HepG2 (cell line): ENCODE data around the gene ARMH1. TPM values are rescaled to one million over a fixed set of nuclear protein-coding genes. Genes with fewer than 3 reads are reported as not detected.

ENCODE experiments used
- ATAC-seq: fragments of 200-7000 bp; cut with Tn5 transposase; 3 replicates; pipeline ENCODE4 v1.9.1; 2020; ENCODE audit warnings: mild to moderate bottlenecking, moderate library complexity
- BruUV-seq: library from RNA; stranded (reverse); fragments of 400-500 nt; replicated peaks from 2 replicates; lab custom pipeline; 2021; lab: Mats Ljungman, UMichigan
- CTCF ChIA-PET: fragments of 300-600 bp; formaldehyde crosslinking; extraction: SDS; loops from one replicate; lab custom pipeline; 2021; ENCODE audit warnings: low total read pairs, inconsistent platforms, low intra/inter-chr PET ratio; lab: Yijun Ruan, JAX
- POLR2A ChIA-PET: fragments of 350-600 bp; sonication (Branson Sonifier 250); formaldehyde crosslinking; loops from one replicate; lab custom pipeline; 2020; ENCODE audit warnings: antibody characterized with exemption, inconsistent platforms; lab: Yijun Ruan, JAX
- DNase-seq: peaks from one replicate; pipeline ENCODE4 v3.0.0-alpha.2; 2015; ENCODE audit warnings: low spot score
- FAIRE-seq: peaks from 3 replicates; lab custom pipeline; 2011; peaks lifted over from hg19 to GRCh38; lab: Jason Lieb, UNC
- H2AFZ ChIP-seq: one replicate; pipeline ENCODE4 v1.6.1; 2011; ENCODE audit warnings: low read length, inconsistent platforms
- H3K27ac ChIP-seq: fragments of 300-600 bp; 3 replicates; pipeline ENCODE4 v1.8.0; 2011; ENCODE audit warnings: mixed run types, mild to moderate bottlenecking, mixed read lengths, low read length, inconsistent platforms; ENCODE audit not compliant: insufficient read depth; ENCODE audit errors: extremely low read length
- H3K27me3 ChIP-seq, 2 experiments: fragments of 200-600 bp in 1 of 2; 2 replicates in 1 of 2; 3 replicates in 1 of 2; pipeline versions ENCODE4 v1.6.0 to v1.8.0; 2011; ENCODE audit warnings: low read length in 2 of 2, mild to moderate bottlenecking in 2 of 2, moderate library complexity in 2 of 2, inconsistent platforms in 1 of 2; ENCODE audit not compliant: insufficient read depth in 2 of 2, control insufficient read depth in 1 of 2
- H3K36me3 ChIP-seq, 2 experiments: fragments of 200-600 bp in 1 of 2; replicated peaks in 1 of 2; 2 replicates in 1 of 2; 3 replicates in 1 of 2; pipeline versions ENCODE4 v1.5.1 to v1.8.0; 2011; ENCODE audit warnings: low read length in 2 of 2, inconsistent platforms in 1 of 2; ENCODE audit not compliant: insufficient read depth in 2 of 2, control insufficient read depth in 1 of 2
- H3K4me1 ChIP-seq: 2 replicates; pipeline ENCODE4 v1.5.1; 2012; ENCODE audit warnings: low read length, inconsistent platforms; ENCODE audit not compliant: insufficient read depth
- H3K4me2 ChIP-seq: 2 replicates; pipeline ENCODE4 v1.6.0; 2011; ENCODE audit warnings: low read depth, low read length, inconsistent platforms
- H3K4me3 ChIP-seq, 3 experiments: fragments of 200-600 bp in 1 of 3; sonication (generic), shearing (Covaris generic) in 1 of 3; replicated peaks in 1 of 3; 2 replicates each; pipeline ENCODE4 v1.5.1; 2011 to 2016; ENCODE audit warnings: low read length in 3 of 3, inconsistent platforms in 2 of 3, low read depth in 2 of 3, mild to moderate bottlenecking in 2 of 3, control low read depth in 1 of 3, mixed read lengths in 1 of 3; ENCODE audit not compliant: insufficient read depth in 1 of 3
- H3K79me2 ChIP-seq: one replicate; pipeline ENCODE4 v1.6.1; 2011; ENCODE audit warnings: low read length, inconsistent platforms; ENCODE audit not compliant: insufficient read depth
- H3K9ac ChIP-seq: 2 replicates; pipeline ENCODE4 v1.6.0; 2011; ENCODE audit warnings: mild to moderate bottlenecking, low read depth, low read length, inconsistent platforms; ENCODE audit not compliant: insufficient read depth
- H3K9me3 ChIP-seq: 2 replicates; pipeline ENCODE4 v1.5.1; 2012; ENCODE audit warnings: mild to moderate bottlenecking, low read length
- H4K20me1 ChIP-seq: 2 replicates; pipeline ENCODE4 v1.6.0; 2011; ENCODE audit warnings: inconsistent platforms, mild to moderate bottlenecking, low read length, moderate library complexity; ENCODE audit not compliant: insufficient read depth
- EHMT2 ChIP-seq: fragments of 200-600 bp; sonication (generic); IDR thresholded peaks from 2 replicates; pipeline ENCODE4 v1.7.0; 2017; ENCODE audit warnings: antibody characterized with exemption, low read depth, low read length, borderline replicate concordance
- FOXJ3 ChIP-seq: sonication (generic); formaldehyde crosslinking; IDR thresholded peaks from 2 replicates; pipeline ENCODE4 v1.4.0; 2020; ENCODE audit warnings: missing genetic modification reagents, mild to moderate bottlenecking, borderline replicate concordance
- FOXO1 ChIP-seq: sonication (generic); formaldehyde crosslinking; IDR thresholded peaks from 2 replicates; pipeline ENCODE4 v1.4.0; 2020; ENCODE audit warnings: missing genetic modification reagents
- GPBP1L1 ChIP-seq: sonication (generic); formaldehyde crosslinking; IDR thresholded peaks from 2 replicates; pipeline ENCODE4 v1.5.0; 2020; ENCODE audit warnings: mild to moderate bottlenecking, missing genetic modification reagents
- HNF1A ChIP-seq, 2 experiments: sonication (generic) in 1 of 2; formaldehyde crosslinking in 1 of 2; IDR thresholded peaks; 2 replicates each; pipeline versions ENCODE4 v1.4.0 to v1.6.1; 2016 to 2020; ENCODE audit warnings: borderline replicate concordance in 1 of 2, low read depth in 1 of 2, mild to moderate bottlenecking in 1 of 2, missing genetic modification reagents in 1 of 2
- MEIS2 ChIP-seq: sonication (generic); formaldehyde crosslinking; IDR thresholded peaks from 2 replicates; pipeline ENCODE4 v1.9.0; 2021; ENCODE audit warnings: mild to moderate bottlenecking, missing genetic modification reagents
- MYNN ChIP-seq: sonication (generic); formaldehyde crosslinking; IDR thresholded peaks from 2 replicates; pipeline ENCODE4 v1.4.0; 2020; ENCODE audit warnings: mild to moderate bottlenecking, low read depth, missing genetic modification reagents
- NFKB2 ChIP-seq: sonication (generic); formaldehyde crosslinking; IDR thresholded peaks from 2 replicates; pipeline ENCODE4 v1.4.0; 2020; ENCODE audit warnings: missing genetic modification reagents, borderline replicate concordance
- NR1H2 ChIP-seq: sonication (generic); formaldehyde crosslinking; IDR thresholded peaks from 2 replicates; pipeline ENCODE4 v1.8.1; 2022; ENCODE audit warnings: low read depth, missing genetic modification reagents, borderline replicate concordance
- PRMT3 ChIP-seq: sonication (generic); formaldehyde crosslinking; IDR thresholded peaks from 2 replicates; pipeline ENCODE4 v1.8.1; 2022; ENCODE audit warnings: low read depth, mild to moderate bottlenecking, moderate library complexity, missing genetic modification reagents, borderline replicate concordance
- U2AF1 ChIP-seq: fragments of 200-400 bp; formaldehyde crosslinking; optimal IDR thresholded peaks from 2 replicates; pipeline ENCODE3; 2017; ENCODE audit warnings: mild to moderate bottlenecking, low read depth, low read length
- ZNF274 ChIP-seq: sonication (generic); formaldehyde crosslinking; IDR thresholded peaks from 2 replicates; pipeline ENCODE4 v1.5.1; 2020; ENCODE audit warnings: mild to moderate bottlenecking, missing genetic modification reagents
- ZNF335 ChIP-seq: sonication (generic); formaldehyde crosslinking; IDR thresholded peaks from 2 replicates; pipeline ENCODE4 v1.4.0; 2020; ENCODE audit warnings: missing genetic modification reagents
- ZNF337 ChIP-seq: sonication (generic); formaldehyde crosslinking; IDR thresholded peaks from 2 replicates; pipeline ENCODE4 v1.5.1; 2020; ENCODE audit warnings: missing genetic modification reagents, low read depth, mild to moderate bottlenecking, borderline replicate concordance
- ZNF383 ChIP-seq: sonication (generic); formaldehyde crosslinking; IDR thresholded peaks from 2 replicates; pipeline ENCODE4 v1.4.0; 2020; ENCODE audit warnings: missing genetic modification reagents, mild to moderate bottlenecking, borderline replicate concordance
- ZNF776 ChIP-seq: sonication (generic); formaldehyde crosslinking; IDR thresholded peaks from 2 replicates; pipeline ENCODE4 v1.4.0; 2020; ENCODE audit warnings: mild to moderate bottlenecking, missing genetic modification reagents
- ZNF83 ChIP-seq: sonication (generic); formaldehyde crosslinking; IDR thresholded peaks from 2 replicates; pipeline ENCODE4 v1.4.0; 2020; ENCODE audit warnings: missing genetic modification reagents, mild to moderate bottlenecking, borderline replicate concordance
- ZSCAN30 ChIP-seq: sonication (generic); formaldehyde crosslinking; IDR thresholded peaks from 2 replicates; pipeline ENCODE4 v1.5.0; 2020; ENCODE audit warnings: mild to moderate bottlenecking, missing genetic modification reagents
- WGBS: methylation state at CpG from one replicate; pipeline ENCODE4 v1.1.6; 2017; ENCODE audit warnings: low lambda C conversion rate; 5-methylcytosine and 5-hydroxymethylcytosine counted together
- in situ Hi-C: cut with HindIII; loops from 2 replicates; pipeline ENCODE4 v1.10.0; 2017; ENCODE audit warnings: low pct_unique_long_range_greater_than_20kb; ENCODE audit not compliant: extremely low pct_ligation_motif_present
- intact Hi-C: fragments of 100-400 bp; cut with micrococcal nuclease; formaldehyde crosslinking; loops from one replicate; pipeline ENCODE4 v1.10.0; 2022; ENCODE audit not compliant: unreplicated experiment
- polyA plus RNA-seq, 8 experiments: library from polyadenylated mRNA; depleted of rRNA in 3 of 8; stranded (reverse) in 7 of 8; unstranded in 1 of 8; fragments of >200 nt; fragmentation: Illumina TruSeq in 4 of 8; extraction: Trizol in 4 of 8; gene quantifications; 2 replicates each; pipeline versions ENCODE4 v1.2.1 to v1.2.3, GENCODE V29; 2011 to 2016; ENCODE audit warnings: low read depth in 4 of 8, missing spikeins in 1 of 8, mixed read lengths in 1 of 8; ENCODE audit not compliant: insufficient read depth in 1 of 8
- total RNA-seq, 5 experiments: library from RNA; depleted of rRNA; stranded (reverse); fragments of >200 nt; fragmentation: Illumina TruSeq; extraction: Trizol; gene quantifications; 2 replicates each; pipeline ENCODE4 v1.2.3, GENCODE V29; 2016; ENCODE audit warnings: low read depth in 1 of 5

The ARMH1 gene
- total and polyA plus RNA-seq, 2 of the 13 experiments (the other 11 are each of a cell fraction or from before 2014, with no cell fraction given), result 0.69 TPM; not detected in 1

DNA sequence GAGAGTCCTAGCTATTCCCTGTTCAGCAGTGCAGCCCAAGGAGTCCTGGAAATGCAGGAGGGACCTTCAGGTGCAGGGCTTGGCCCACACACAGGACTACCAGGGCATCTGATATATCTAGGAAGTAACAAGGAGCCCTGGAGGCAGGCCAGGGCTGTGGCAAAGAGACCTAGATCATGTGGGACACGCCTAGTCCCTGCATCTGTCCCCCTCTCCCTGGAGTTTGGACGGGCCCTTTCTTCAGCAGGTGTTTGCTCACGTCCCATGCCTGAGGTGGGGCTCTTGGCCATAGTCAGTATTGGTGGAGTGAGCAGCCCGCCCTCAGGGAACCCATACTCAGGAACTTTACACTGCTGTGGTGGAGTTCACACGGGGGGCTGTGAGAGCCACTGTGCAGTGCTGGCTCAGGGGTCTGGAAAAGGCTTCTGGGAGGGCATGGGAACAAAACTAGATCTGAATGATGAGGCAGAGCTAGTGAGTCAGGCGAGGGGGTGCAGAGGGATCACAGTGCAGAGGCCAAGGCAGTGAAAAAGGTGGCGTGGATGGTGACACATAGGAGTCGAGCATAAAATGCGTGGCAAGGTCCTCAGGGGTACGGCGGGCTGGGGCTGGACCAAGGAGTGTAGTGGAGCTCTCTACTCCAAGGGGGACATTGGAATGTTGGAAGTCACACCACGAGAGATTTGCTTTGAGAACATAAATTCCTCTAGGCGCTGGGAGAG lies 25.8 kb upstream of the ARMH1 start (continued):
- no peak for TF ChIP-seq PRMT3 (CRISPR knock-in tag)
- TF ChIP-seq ZNF776 (CRISPR knock-in tag), result no peak
- no peak for TF ChIP-seq FOXJ3 (CRISPR knock-in tag)
- TF ChIP-seq MEIS2 (CRISPR knock-in tag), result no peak
- no peak for TF ChIP-seq ZNF83 (CRISPR knock-in tag)
- TF ChIP-seq NFKB2 (CRISPR knock-in tag), result no peak
- TF ChIP-seq EHMT2, result no peak
- no peak for TF ChIP-seq ZNF337

DNA sequence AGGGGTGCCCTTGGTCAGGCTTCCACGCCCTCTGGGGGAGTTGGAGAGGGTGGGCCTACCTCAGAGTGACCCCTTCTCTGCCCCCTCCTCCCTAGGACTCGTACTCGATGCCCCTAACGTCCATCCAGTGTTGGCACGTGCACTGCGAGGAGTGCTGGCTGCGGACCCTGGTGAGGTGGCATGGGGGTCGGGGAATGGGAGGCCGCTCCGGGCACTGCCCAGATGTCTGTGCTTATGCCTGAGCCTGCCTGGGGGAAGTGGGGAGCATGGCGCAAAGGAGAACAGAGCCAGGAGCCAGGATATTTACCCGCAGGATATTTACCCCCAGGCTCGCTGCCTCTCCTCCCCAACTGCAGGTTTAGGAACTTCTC lies 24.7 kb upstream of the ARMH1 start:
- DNase-seq, result no peak
- BruUV-seq, result no TSS peak
- TF ChIP-seq MYNN, result no peak
- no peak for TF ChIP-seq HNF1A (IDR thresholded peaks at IDR 0.05; ENCODE audit: low read depth)
- no peak for TF ChIP-seq HNF1A (CRISPR knock-in tag; IDR thresholded peaks at IDR 0.05; ENCODE audit: borderline replicate concordance)
- TF ChIP-seq ZNF335, result no peak
- no peak for TF ChIP-seq FOXO1 (CRISPR knock-in tag)
- no peak for TF ChIP-seq U2AF1
- TF ChIP-seq ZNF274 (CRISPR knock-in tag), result no peak
- no peak for TF ChIP-seq GPBP1L1 (CRISPR knock-in tag)
- TF ChIP-seq ZNF383, result no peak
- no peak for TF ChIP-seq ZSCAN30 (CRISPR knock-in tag)
- no peak for TF ChIP-seq NR1H2 (CRISPR knock-in tag)

More for the DNA sequence above, 24.7 kb upstream of the ARMH1 start:
- Histone ChIP-seq H3K79me2 (no peaks in the 10 kb centered on the region), H3K36me3 (peaks cover 44 to 70% of the 10 kb centered on the region in 2 experiments), H3K4me1 (peaks cover 2% of the 10 kb centered on the region; the same call in 1 of the 2 replicates), H3K4me3 (no peak overlapping the region), H4K20me1 (no peaks in the 10 kb centered on the region), H2AFZ (no peak overlapping the region), H3K9me3 (no peaks in the 10 kb centered on the region), H3K27ac (no peak overlapping the region), H3K9ac (no peak overlapping the region), H3K27me3 (no peaks in the 10 kb centered on the region), H3K4me2 (no peak overlapping the region)
- ATAC-seq (no peak), FAIRE-seq (no peak)
- ChIA-PET CTCF (no interaction called here), POLR2A (no interaction called here)
- in situ Hi-C loops, result loop anchor here (5.0 kb wide), 1 partner anchor 42 kb away; no protein-coding TSS in a partner anchor
- 100% methylated on average over 9 of the region's 13 CpGs for WGBS
- intact Hi-C loops, result loop anchor here (5.0 kb wide), 1 partner anchor 58 kb away; no protein-coding TSS in a partner anchor
